ENCODE results near the gene OLFML2B. TPM values are rescaled to one million over a fixed set of nuclear protein-coding genes. Genes with fewer than 3 reads are reported as not detected.
A peak's percentile ranks its signal among the peaks of the same experiment; 100 is the strongest.

Gene OLFML2B
- total RNA-seq (2021) (3.4 and 3.7 TPM in 2 replicates), Bru-seq, nascent RNA (percentile 40 among the genes with signal in this experiment), BruChase-seq, experiment 1, labeled RNA remaining after a 2-hour chase (percentile 34 among the genes with signal in this experiment), BruChase-seq, experiment 2, labeled RNA remaining after a 6-hour chase (percentile 36 among the genes with signal in this experiment)
- long read RNA-seq, partial matches to known transcripts = 1 of 7 reads
- long read RNA-seq, other reads (novel, unspliced or antisense) = 4 of 7 reads

GRCh38 chr1:162023547-162024501 lies at the start of gene OLFML2B:
Gene OLFML2B, minus strand, starts transcription at chr1:162023869. Its CDS starts 439 bp downstream, at chr1:162023430.
- BruUV-seq (replicated peaks) = no TSS peak
- intact Hi-C loops (cut with micrococcal nuclease; ENCODE audit: unreplicated experiment) = loop anchor here (5.0 kb wide), 1 partner anchor 232 kb away; no protein-coding TSS in a partner anchor
- POLR2A ChIA-PET (ENCODE audit: low non-redundant PET) = no interaction called here
- peaks cover 5% of the 10 kb centered on the region for H3K27me3 ChIP-seq (replicated peaks; ENCODE audit: insufficient read depth, low read depth, low read length, poor library complexity)
- H3K9me3 ChIP-seq (ENCODE audit: low read depth, low read length, poor library complexity, severe bottlenecking) = no peaks in the 10 kb centered on the region
- TF ChIP-seq, protein P1, sequence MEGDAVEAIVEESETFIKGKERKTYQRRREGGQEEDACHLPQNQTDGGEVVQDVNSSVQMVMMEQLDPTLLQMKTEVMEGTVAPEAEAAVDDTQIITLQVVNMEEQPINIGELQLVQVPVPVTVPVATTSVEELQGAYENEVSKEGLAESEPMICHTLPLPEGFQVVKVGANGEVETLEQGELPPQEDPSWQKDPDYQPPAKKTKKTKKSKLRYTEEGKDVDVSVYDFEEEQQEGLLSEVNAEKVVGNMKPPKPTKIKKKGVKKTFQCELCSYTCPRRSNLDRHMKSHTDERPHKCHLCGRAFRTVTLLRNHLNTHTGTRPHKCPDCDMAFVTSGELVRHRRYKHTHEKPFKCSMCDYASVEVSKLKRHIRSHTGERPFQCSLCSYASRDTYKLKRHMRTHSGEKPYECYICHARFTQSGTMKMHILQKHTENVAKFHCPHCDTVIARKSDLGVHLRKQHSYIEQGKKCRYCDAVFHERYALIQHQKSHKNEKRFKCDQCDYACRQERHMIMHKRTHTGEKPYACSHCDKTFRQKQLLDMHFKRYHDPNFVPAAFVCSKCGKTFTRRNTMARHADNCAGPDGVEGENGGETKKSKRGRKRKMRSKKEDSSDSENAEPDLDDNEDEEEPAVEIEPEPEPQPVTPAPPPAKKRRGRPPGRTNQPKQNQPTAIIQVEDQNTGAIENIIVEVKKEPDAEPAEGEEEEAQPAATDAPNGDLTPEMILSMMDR (conservative IDR thresholded peaks at IDR 0.05; ENCODE audit: low read depth, low read length) = peak; percentile 53
- TF ChIP-seq EZH2 (IDR thresholded peaks at IDR 0.05; ENCODE audit: borderline replicate concordance, low read depth, low read length, poor library complexity, severe bottlenecking) = no peak
- no peaks in the 10 kb centered on the region for H3K36me3 ChIP-seq (ENCODE audit: insufficient read depth, low read length, poor library complexity, severe bottlenecking)
- peak within 1 kb of the TSS; percentile 74 for H3K4me3 ChIP-seq (ENCODE audit: low read depth, low read length, poor library complexity, severe bottlenecking)
- no peak within 1 kb of the TSS for H3K27ac ChIP-seq (ENCODE audit: low read depth, low read length, poor library complexity, severe bottlenecking)
- CTCF ChIA-PET = interaction anchor here (0.5 to 1.8 kb wide), 7 partner anchors 11 to 231 kb away, joined by 3 to 13 read pairs (median 4); no protein-coding TSS in a partner anchor
- peaks cover 19% of the 10 kb centered on the region for H3K4me1 ChIP-seq (ENCODE audit: insufficient read depth, low read length, poor library complexity, severe bottlenecking)
- DNase-seq (ENCODE audit: low spot score) = peak; percentile 83

DNA sequence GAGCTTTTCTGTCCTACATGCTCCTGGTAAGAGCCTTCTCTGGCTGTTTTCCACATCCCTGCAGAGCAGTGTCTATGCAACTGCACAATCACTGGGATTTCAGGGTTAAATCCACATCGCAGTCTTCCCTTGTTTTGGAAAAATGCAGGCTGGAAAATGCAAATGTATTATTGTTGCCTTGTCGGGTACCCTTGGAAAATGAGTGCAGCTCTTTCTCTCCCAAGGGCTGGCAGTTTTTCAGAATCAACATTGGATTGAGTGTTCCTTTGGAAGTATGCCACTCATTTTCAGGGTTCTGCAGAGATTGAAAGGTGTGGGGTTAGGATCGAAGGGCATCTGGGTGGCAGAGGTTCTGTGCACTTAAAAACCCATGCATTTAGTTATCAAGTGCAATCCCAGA lies 49.1 kb upstream of the OLFML2B start:
- peaks cover 35% of the 10 kb centered on the region for H3K4me1 ChIP-seq (ENCODE audit: insufficient read depth, low read length, poor library complexity, severe bottlenecking)
- no peaks in the 10 kb centered on the region for H3K27me3 ChIP-seq (replicated peaks; ENCODE audit: insufficient read depth, low read depth, low read length, poor library complexity)
- no TSS peak for BruUV-seq (replicated peaks)
- no peak overlapping the region for H3K27ac ChIP-seq (ENCODE audit: low read depth, low read length, poor library complexity, severe bottlenecking)
- H3K36me3 ChIP-seq (ENCODE audit: insufficient read depth, low read length, poor library complexity, severe bottlenecking) = peaks cover 18% of the 10 kb centered on the region
- intact Hi-C loops (cut with micrococcal nuclease; ENCODE audit: unreplicated experiment) = loop anchor here (5.0 kb wide), 1 partner anchor 70 kb away; no protein-coding TSS in a partner anchor
- no peaks in the 10 kb centered on the region for H3K9me3 ChIP-seq (ENCODE audit: low read depth, low read length, poor library complexity, severe bottlenecking)
- no peak overlapping the region for H3K4me3 ChIP-seq (ENCODE audit: low read depth, low read length, poor library complexity, severe bottlenecking)
- ChIA-PET CTCF (no interaction called here), POLR2A (ENCODE audit: low non-redundant PET) (no interaction called here)
- DNase-seq (ENCODE audit: low spot score) = no peak
- TF ChIP-seq, protein P1 (conservative IDR thresholded peaks at IDR 0.05; ENCODE audit: low read depth, low read length) = no peak
- no peak for TF ChIP-seq EZH2 (IDR thresholded peaks at IDR 0.05; ENCODE audit: borderline replicate concordance, low read depth, low read length, poor library complexity, severe bottlenecking)

DNA sequence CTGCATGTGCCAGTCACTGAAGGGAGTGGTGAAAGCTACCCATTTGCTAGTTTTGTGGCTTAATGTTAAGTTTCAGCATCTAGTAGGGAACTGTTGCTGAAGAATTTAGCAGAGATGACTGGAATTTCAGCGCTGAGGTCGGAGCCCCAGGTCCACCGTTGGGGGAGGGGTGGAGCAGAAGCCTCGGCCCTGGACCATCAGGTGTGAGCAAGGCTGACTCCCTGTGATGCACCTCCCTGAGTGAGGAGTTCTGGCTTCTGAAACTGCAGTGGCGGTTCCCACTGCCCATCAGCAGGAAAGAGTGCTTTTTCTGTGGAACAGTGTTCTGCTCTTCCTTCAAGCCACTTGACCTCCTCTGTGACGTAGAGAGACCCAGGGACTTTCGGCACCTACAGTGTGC lies 47.2 kb upstream of the OLFML2B start:
- DNase-seq (ENCODE audit: low spot score) = no peak

More for the DNA sequence above, 47.2 kb upstream of the OLFML2B start:
- intact Hi-C loops (cut with micrococcal nuclease; ENCODE audit: unreplicated experiment) = loop anchor here (5.0 kb wide), 1 partner anchor 71 kb away; no protein-coding TSS in a partner anchor
- H3K27ac ChIP-seq (ENCODE audit: low read depth, low read length, poor library complexity, severe bottlenecking) = no peak overlapping the region
- ChIA-PET CTCF (no interaction called here), POLR2A (ENCODE audit: low non-redundant PET) (interaction anchor here (0.6 kb wide), 1 partner anchor 75 kb away, joined by 5 read pairs; no protein-coding TSS in a partner anchor)
- TF ChIP-seq, protein P1 (conservative IDR thresholded peaks at IDR 0.05; ENCODE audit: low read depth, low read length) = no peak
- no peak for TF ChIP-seq EZH2 (IDR thresholded peaks at IDR 0.05; ENCODE audit: borderline replicate concordance, low read depth, low read length, poor library complexity, severe bottlenecking)
- H3K9me3 ChIP-seq (ENCODE audit: low read depth, low read length, poor library complexity, severe bottlenecking) = no peaks in the 10 kb centered on the region
- H3K27me3 ChIP-seq (replicated peaks; ENCODE audit: insufficient read depth, low read depth, low read length, poor library complexity) = no peaks in the 10 kb centered on the region
- H3K4me1 ChIP-seq (ENCODE audit: insufficient read depth, low read length, poor library complexity, severe bottlenecking) = peaks cover 30% of the 10 kb centered on the region
- peak overlapping the region; percentile 80 for H3K4me3 ChIP-seq (ENCODE audit: low read depth, low read length, poor library complexity, severe bottlenecking)
- peaks cover 18% of the 10 kb centered on the region for H3K36me3 ChIP-seq (ENCODE audit: insufficient read depth, low read length, poor library complexity, severe bottlenecking)
- no TSS peak for BruUV-seq (replicated peaks)
